Erythroblast (primary cell): Measurements from ENCODE around the gene DYNLRB1.

Source experiments
- DNase-seq, 2 experiments: peaks; one replicate each; lab custom pipeline; 2025; lab: John Stamatoyannopoulos, UW
- GATA1 ChIP-seq: IDR thresholded peaks from 2 replicates; pipeline ENCODE4 v1.6.1; 2011; ENCODE audit warnings: low read depth, mild to moderate bottlenecking, control low read depth, low read length, moderate library complexity
- POLR2A ChIP-seq: IDR thresholded peaks from 2 replicates; pipeline ENCODE4 v1.6.1; 2011; ENCODE audit warnings: mild to moderate bottlenecking, low read length

Gene DYNLRB1

GRCh38 chr20:34566978-34567891 is 51.0 kb downstream of the DYNLRB1 start:
- DNase-seq: no peak
- TF ChIP-seq POLR2A (no peak), GATA1 (no peak)

GRCh38 chr20:34567892-34568865 is 52.0 kb downstream of the DYNLRB1 start:
- no peak for DNase-seq
- TF ChIP-seq POLR2A (no peak), GATA1 (no peak)

GRCh38 chr20:34569598-34569997 is 53.4 kb downstream of the DYNLRB1 start:
- DNase-seq: no peak
- TF ChIP-seq POLR2A: no peak
- TF ChIP-seq GATA1: no peak

- TF ChIP-seq POLR2A: no peak
- no peak for TF ChIP-seq GATA1
- no peak for DNase-seq
These were observed 54.7 kb downstream of the DYNLRB1 start for GRCh38 chr20:34570859-34571306.

GRCh38 chr20:34571753-34572152 is 55.5 kb downstream of the DYNLRB1 start:
- no peak for DNase-seq
- no peak for TF ChIP-seq GATA1
- TF ChIP-seq POLR2A: no peak

- no peak for DNase-seq
- TF ChIP-seq GATA1 (no peak), POLR2A (no peak)
These were observed 57.5 kb downstream of the DYNLRB1 start for GRCh38 chr20:34573541-34574300.

- no peak for DNase-seq
These were observed 58.2 kb downstream of the DYNLRB1 start for GRCh38 chr20:34574426-34574825.

GRCh38 chr20:34574861-34575260 is 58.6 kb downstream of the DYNLRB1 start:
- TF ChIP-seq GATA1 (no peak), POLR2A (no peak)
- no peak for DNase-seq

More at GRCh38 chr20:34574426-34574825, 58.2 kb downstream of the DYNLRB1 start:
- TF ChIP-seq POLR2A (no peak), GATA1 (no peak)

GRCh38 chr20:34575271-34575670 is 59.0 kb downstream of the DYNLRB1 start:
- TF ChIP-seq POLR2A (no peak), GATA1 (no peak)
- DNase-seq: no peak

GRCh38 chr20:34575756-34576155 is 59.5 kb downstream of the DYNLRB1 start:
- TF ChIP-seq POLR2A: no peak
- TF ChIP-seq GATA1: no peak
- no peak for DNase-seq

GRCh38 chr20:34577061-34577460 is 60.8 kb downstream of the DYNLRB1 start:
- DNase-seq: no peak

GRCh38 chr20:34578025-34578424 is 61.8 kb downstream of the DYNLRB1 start:
- no peak for DNase-seq
- no peak for TF ChIP-seq GATA1
- TF ChIP-seq POLR2A: no peak

More at GRCh38 chr20:34577061-34577460, 60.8 kb downstream of the DYNLRB1 start:
- TF ChIP-seq POLR2A (no peak), GATA1 (no peak)

GRCh38 chr20:34578521-34578920 is 62.3 kb downstream of the DYNLRB1 start:
- TF ChIP-seq GATA1 (no peak), POLR2A (no peak)
- no peak for DNase-seq
